H9 (cell line): ENCODE measurements around the gene ANAPC10. TPM values are rescaled to one million over a fixed set of nuclear protein-coding genes. Genes with fewer than 3 reads are reported as not detected.

Experiments
- DNase-seq: peaks from one replicate; pipeline ENCODE4 v3.0.0-alpha.2; 2017
- H2AFZ ChIP-seq: one replicate; pipeline ENCODE4 v1.6.1; 2013; ENCODE audit warnings: mild to moderate bottlenecking, low read length, control low read depth, moderate library complexity
- H2AK5ac ChIP-seq: 2 replicates; pipeline ENCODE4 v1.6.1; 2013; ENCODE audit warnings: low read length, control low read depth, mixed read lengths; ENCODE audit not compliant: insufficient read length
- H2BK120ac ChIP-seq: one replicate; pipeline ENCODE4 v1.6.1; 2013; ENCODE audit warnings: low read depth, mild to moderate bottlenecking, low read length, control low read depth, inconsistent platforms; ENCODE audit not compliant: poor library complexity, severe bottlenecking
- H2BK12ac ChIP-seq: 2 replicates; pipeline ENCODE4 v1.6.1; 2013; ENCODE audit warnings: low read length, control low read depth, mixed read lengths, low read depth; ENCODE audit not compliant: insufficient read length
- H2BK15ac ChIP-seq: 2 replicates; pipeline ENCODE4 v1.6.1; 2013; ENCODE audit warnings: low read depth, low read length, control low read depth
- H2BK20ac ChIP-seq: one replicate; pipeline ENCODE4 v1.6.1; 2013; ENCODE audit warnings: low read depth, mild to moderate bottlenecking, low read length, control low read depth, inconsistent platforms; ENCODE audit not compliant: poor library complexity, severe bottlenecking
- H2BK5ac ChIP-seq: 2 replicates; pipeline ENCODE4 v1.6.1; 2013; ENCODE audit warnings: low read length, control low read depth, mixed read lengths; ENCODE audit not compliant: insufficient read length
- H3K14ac ChIP-seq: 2 replicates; pipeline ENCODE4 v1.6.1; 2013; ENCODE audit warnings: low read length, control low read depth; ENCODE audit not compliant: insufficient read depth
- H3K18ac ChIP-seq: 2 replicates; pipeline ENCODE4 v1.6.1; 2013; ENCODE audit warnings: low read depth, mild to moderate bottlenecking, mixed read lengths, low read length, control low read depth; ENCODE audit not compliant: insufficient read length
- H3K23ac ChIP-seq: 2 replicates; pipeline ENCODE4 v1.6.1; 2013; ENCODE audit warnings: low read length, control low read depth, mixed read lengths, low read depth; ENCODE audit not compliant: insufficient read length
- H3K23me2 ChIP-seq: 2 replicates; pipeline ENCODE4 v1.6.1; 2013; ENCODE audit warnings: low read depth, mild to moderate bottlenecking, mixed read lengths, low read length, control low read depth; ENCODE audit not compliant: insufficient read length, poor library complexity, severe bottlenecking
- H3K27ac ChIP-seq: 2 replicates; pipeline ENCODE4 v1.5.1; 2013; ENCODE audit warnings: low read length, control low read depth, mixed read lengths, low read depth; ENCODE audit not compliant: insufficient read length
- H3K27me3 ChIP-seq: 2 replicates; pipeline ENCODE4 v1.6.1; 2013; ENCODE audit warnings: low read length, control low read depth, inconsistent platforms; ENCODE audit not compliant: insufficient read depth
- H3K4ac ChIP-seq: 2 replicates; pipeline ENCODE4 v1.6.1; 2013; ENCODE audit warnings: low read depth, mild to moderate bottlenecking, control low read depth, inconsistent platforms, low read length, moderate library complexity
- H3K4me1 ChIP-seq: 2 replicates; pipeline ENCODE4 v1.6.1; 2013; ENCODE audit warnings: low read length, control low read depth, inconsistent platforms; ENCODE audit not compliant: insufficient read depth
- H3K4me2 ChIP-seq: 2 replicates; pipeline ENCODE4 v1.6.1; 2013; ENCODE audit warnings: low read length, control low read depth, mixed read lengths; ENCODE audit not compliant: insufficient read length, insufficient read depth
- H3K56ac ChIP-seq: 2 replicates; pipeline ENCODE4 v1.6.1; 2013; ENCODE audit warnings: low read depth, mild to moderate bottlenecking, mixed read lengths, low read length, control low read depth; ENCODE audit not compliant: insufficient read length
- H3K79me1 ChIP-seq: 2 replicates; pipeline ENCODE4 v1.6.1; 2013; ENCODE audit warnings: low read depth, mild to moderate bottlenecking, moderate library complexity, low read length, control low read depth, inconsistent platforms; ENCODE audit not compliant: insufficient read depth, poor library complexity, severe bottlenecking
- H3K79me2 ChIP-seq: 2 replicates; pipeline ENCODE4 v1.6.1; 2013; ENCODE audit warnings: low read length, control low read depth, inconsistent platforms; ENCODE audit not compliant: insufficient read depth
- H3K9ac ChIP-seq: 2 replicates; pipeline ENCODE4 v1.6.1; 2013; ENCODE audit warnings: low read length, control low read depth, mixed read lengths; ENCODE audit not compliant: insufficient read length; ENCODE audit errors: extremely low read depth
- H3K9me3 ChIP-seq: one replicate; pipeline ENCODE4 v1.6.1; 2013; ENCODE audit warnings: low read depth, low read length, inconsistent platforms; ENCODE audit not compliant: control insufficient read depth
- H3T11ph ChIP-seq: one replicate; pipeline ENCODE4 v1.6.1; 2013; ENCODE audit warnings: mild to moderate bottlenecking, low read length, control low read depth, inconsistent platforms
- H4K20me1 ChIP-seq: one replicate; pipeline ENCODE4 v1.6.1; 2013; ENCODE audit not compliant: control insufficient read depth, insufficient read length, insufficient read depth
- H4K5ac ChIP-seq: 2 replicates; pipeline ENCODE4 v1.6.1; 2013; ENCODE audit warnings: low read depth, mild to moderate bottlenecking, mixed read lengths, low read length, control low read depth; ENCODE audit not compliant: insufficient read length
- H4K8ac ChIP-seq: replicated peaks from 2 replicates; pipeline ENCODE4 v1.6.1; 2013; ENCODE audit warnings: low read length, control low read depth, mixed read lengths, low read depth; ENCODE audit not compliant: insufficient read length
- H4K91ac ChIP-seq: 2 replicates; pipeline ENCODE4 v1.6.1; 2013; ENCODE audit warnings: low read depth, mild to moderate bottlenecking, moderate library complexity, mixed read lengths, low read length, control low read depth; ENCODE audit not compliant: insufficient read length
- H3K27ac Mint-ChIP-seq, 3 experiments: 2 replicates in 2 of 3; 3 replicates in 1 of 3; pipeline ENCODE4 v1.8.0; 2020 to 2021; ENCODE audit warnings: mixed read lengths in 3 of 3, mild to moderate bottlenecking in 1 of 3, moderate library complexity in 1 of 3
- H3K27me3 Mint-ChIP-seq: 2 replicates; pipeline ENCODE4 v1.8.0; 2021; ENCODE audit warnings: low read depth, mild to moderate bottlenecking, moderate library complexity, mixed read lengths
- H3K36me3 Mint-ChIP-seq, 3 experiments: 2 replicates in 2 of 3; 3 replicates in 1 of 3; pipeline ENCODE4 v1.8.0; 2020 to 2021; ENCODE audit warnings: low read depth in 3 of 3, mixed read lengths in 3 of 3; ENCODE audit not compliant: insufficient read depth in 1 of 3
- H3K4me1 Mint-ChIP-seq, 2 experiments: 2 replicates each; pipeline ENCODE4 v1.8.0; 2020; ENCODE audit warnings: mixed read lengths in 2 of 2
- H3K4me3 Mint-ChIP-seq, 2 experiments: 2 replicates in 1 of 2; 3 replicates in 1 of 2; pipeline ENCODE4 v1.8.0; 2020 to 2021; ENCODE audit warnings: mild to moderate bottlenecking in 2 of 2, mixed read lengths in 2 of 2, moderate library complexity in 1 of 2
- H3K9me3 Mint-ChIP-seq, 2 experiments: 2 replicates in 1 of 2; 3 replicates in 1 of 2; pipeline ENCODE4 v1.8.0; 2020; ENCODE audit warnings: mild to moderate bottlenecking in 2 of 2, mixed read lengths in 2 of 2, moderate library complexity in 1 of 2
- CTCF ChIP-seq: fragments of 200-600 bp; sonication (generic); conservative IDR thresholded peaks from 3 replicates; pipeline ENCODE4 v1.8.0; 2021; ENCODE audit warnings: antibody characterized with exemption, mild to moderate bottlenecking
- WGBS: extraction: QIAGEN DNeasy Blood & Tissue Kit; methylation state at CpG from one replicate; pipeline ENCODE4 v1.1.7; 2013; ENCODE audit warnings: missing lambda C conversion rate, low lambda C conversion rate, mixed read lengths; ENCODE audit not compliant: insufficient read length; ENCODE audit errors: extremely low coverage; 5-methylcytosine and 5-hydroxymethylcytosine counted together
- total RNA-seq: library from RNA; stranded (reverse); gene quantifications from 2 replicates; pipeline ENCODE4 v1.2.1, GENCODE V29; 2021

Gene ANAPC10
- total RNA-seq, 1 experiment from 2014 or later, result 25.3 TPM

GRCh38 chr4:145101091-145101490 is 3.1 kb upstream of the ANAPC10 start:
- Histone ChIP-seq H3K4ac (no peak overlapping the region), H3K23me2 (peaks cover 5% of the 10 kb centered on the region), H3K79me2 (peaks cover 35% of the 10 kb centered on the region; the same call in 1 of the 2 replicates), H2BK12ac (no peak overlapping the region), H3K18ac (no peak overlapping the region), H3K27me3 (no peaks in the 10 kb centered on the region), H2BK20ac (no peak overlapping the region), H2BK120ac (no peak overlapping the region), H4K5ac (no peak overlapping the region), H2AK5ac (no peak overlapping the region), H3K14ac (no peak overlapping the region), H3K4me2 (no peak overlapping the region), H3K27ac (no peak overlapping the region), H3K4me1 (no peaks in the 10 kb centered on the region), H3K9me3 (no peaks in the 10 kb centered on the region), H3K79me1 (no peaks in the 10 kb centered on the region), H4K8ac (no peak overlapping the region), H3K9ac (no peak overlapping the region), H3K23ac (no peak overlapping the region), H3K56ac (no peak overlapping the region), H2BK5ac (no peak overlapping the region), H4K91ac (no peak overlapping the region), H2AFZ (no peak overlapping the region), H4K20me1 (no peaks in the 10 kb centered on the region), H2BK15ac (no peak overlapping the region), H3T11ph (no peak overlapping the region)
- TF ChIP-seq CTCF, result no peak
- Mint-ChIP-seq H3K4me3 (no peak overlapping the region), H3K36me3 (peaks cover 4 to 13% (median 5%) of the 10 kb centered on the region in 3 experiments; a peak in 5 of 7 replicates), H3K27ac (no peak overlapping the region), H3K4me1 (peaks cover 10 to 15% of the 10 kb centered on the region in 2 experiments), H3K9me3 (no peaks in the 10 kb centered on the region), H3K27me3 (no peaks in the 10 kb centered on the region)
- no peak for DNase-seq
- WGBS, result 100% methylated on average over 1 of the region's 1 CpG
